ENCODE measurements around the gene CRYBB1.
"Not testable (repeated sequence)": the region's sequence is repeated elsewhere in the genome, so short reads cannot be mapped to it uniquely, and the experiment has no call there.

CRYBB1 gene

DNA sequence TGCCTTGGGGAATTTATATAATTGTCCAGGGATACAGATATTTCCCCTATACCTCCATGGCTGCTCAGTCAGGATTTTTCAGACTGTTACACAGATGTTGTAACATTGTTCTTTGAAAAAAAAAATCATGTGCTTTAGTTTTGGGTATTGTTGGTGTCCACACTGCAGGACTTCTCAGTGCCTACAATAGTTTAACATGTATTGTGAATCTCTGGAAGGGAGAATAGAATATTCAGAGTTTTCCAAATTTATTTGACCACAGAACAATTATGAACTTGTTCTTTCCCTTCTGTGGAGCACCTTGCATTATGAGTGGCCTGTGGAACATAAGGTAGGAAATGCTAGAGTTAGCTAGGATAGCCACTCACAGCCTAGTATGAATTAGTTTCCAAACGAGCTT, 18.5 kb upstream of the CRYBB1 start:
- DNase-seq (ENCODE audit: low read depth in 2 of 2) = no peak

DNA sequence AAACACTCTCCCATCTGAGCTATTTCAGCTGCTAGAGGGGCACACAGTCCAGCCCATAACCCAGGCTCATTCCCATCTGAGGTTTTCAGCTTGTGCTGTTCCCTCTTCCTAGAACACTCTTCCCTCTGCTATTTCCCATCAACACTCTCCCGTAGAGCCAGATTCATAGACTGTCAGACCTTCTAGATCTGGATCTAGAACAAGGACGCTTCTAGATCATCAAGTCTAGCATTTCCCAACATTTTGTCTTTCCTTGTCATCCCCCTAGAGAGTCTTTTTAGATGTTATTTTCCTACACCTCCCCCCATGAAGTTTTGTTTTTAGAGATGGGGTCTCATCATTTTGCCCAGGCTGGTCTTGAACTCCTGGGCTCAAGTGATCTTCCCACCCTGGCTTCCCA, 17.3 kb upstream of the CRYBB1 start:
- no peak for DNase-seq (ENCODE audit: low read depth in 2 of 2)

DNA sequence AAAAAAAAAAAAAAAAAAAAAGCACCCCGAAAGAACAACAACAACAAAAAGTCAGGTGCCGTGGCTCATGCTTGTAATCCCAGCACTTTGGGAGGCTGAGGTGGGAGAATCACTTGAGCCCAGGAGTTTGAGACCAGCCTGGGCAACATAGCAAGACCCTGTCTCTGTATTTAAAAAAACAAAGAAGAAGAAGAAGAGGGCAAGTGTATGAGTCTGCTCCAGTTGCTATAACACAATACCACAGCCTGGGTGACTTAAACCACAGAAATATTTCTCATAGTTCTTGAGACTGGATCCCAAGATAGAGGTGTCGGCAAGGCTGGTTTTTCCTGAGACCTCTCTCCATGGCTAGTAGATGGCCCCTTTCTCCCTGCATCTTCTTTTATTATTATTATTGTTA, 16.4 kb upstream of the CRYBB1 start:
- DNase-seq (ENCODE audit: low read depth in 2 of 2) = no peak

DNA sequence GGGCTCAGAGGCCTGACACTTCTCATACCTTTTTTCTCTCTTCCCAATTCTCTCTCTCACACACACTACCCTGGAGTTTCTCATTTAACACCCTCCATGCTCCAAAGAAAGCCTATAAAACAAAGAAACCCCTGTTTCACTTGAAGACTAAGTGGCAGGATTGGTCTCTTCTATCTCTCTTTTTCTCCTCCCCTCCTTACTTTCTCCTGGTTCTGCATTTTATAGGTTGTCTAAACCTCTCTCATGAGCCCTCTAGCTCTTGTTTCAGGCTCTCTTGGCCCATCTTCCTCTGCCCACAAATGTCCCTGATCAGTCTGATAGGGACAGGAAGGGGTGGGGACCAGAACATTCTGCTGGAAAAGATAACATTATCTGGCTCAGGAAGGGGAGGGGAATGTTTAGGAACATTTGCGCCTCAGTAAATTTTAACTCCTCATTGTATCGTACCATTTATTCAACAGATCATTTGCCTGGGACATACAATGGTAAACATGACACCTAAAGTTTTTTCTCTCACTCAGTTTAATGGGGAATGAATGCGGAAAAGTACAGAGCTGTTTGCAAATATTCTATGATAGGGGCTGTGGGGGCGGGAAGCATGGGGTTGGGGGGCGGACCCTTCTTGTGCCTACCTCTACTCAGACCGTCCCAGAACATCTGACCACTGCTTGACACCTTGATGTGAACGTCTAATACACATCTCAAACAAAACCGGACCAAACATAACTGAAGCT, 14.8 kb upstream of the CRYBB1 start:
- DNase-seq (ENCODE audit: low read depth in 2 of 2) = no peak

DNA sequence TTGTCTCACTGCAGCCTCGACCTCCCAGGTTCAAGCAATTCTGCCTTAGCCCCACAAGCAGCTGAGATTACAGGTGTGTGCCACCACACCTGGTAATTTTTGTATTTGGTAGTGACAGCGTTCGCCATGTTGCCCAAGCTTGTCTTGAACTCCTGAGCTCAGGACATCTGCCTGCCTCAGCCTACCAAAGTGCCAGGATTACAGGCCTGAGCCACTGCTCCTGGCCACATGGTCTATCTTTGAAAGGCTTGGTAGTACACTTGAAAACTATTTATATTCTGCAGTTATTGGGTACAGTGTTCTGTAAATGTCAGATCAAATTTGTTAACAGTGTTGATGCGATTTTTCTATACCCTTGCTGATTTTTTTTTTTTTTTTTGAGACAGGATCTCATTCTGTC, 13.5 kb upstream of the CRYBB1 start:
- DNase-seq (ENCODE audit: low read depth in 2 of 2) = no peak

DNA sequence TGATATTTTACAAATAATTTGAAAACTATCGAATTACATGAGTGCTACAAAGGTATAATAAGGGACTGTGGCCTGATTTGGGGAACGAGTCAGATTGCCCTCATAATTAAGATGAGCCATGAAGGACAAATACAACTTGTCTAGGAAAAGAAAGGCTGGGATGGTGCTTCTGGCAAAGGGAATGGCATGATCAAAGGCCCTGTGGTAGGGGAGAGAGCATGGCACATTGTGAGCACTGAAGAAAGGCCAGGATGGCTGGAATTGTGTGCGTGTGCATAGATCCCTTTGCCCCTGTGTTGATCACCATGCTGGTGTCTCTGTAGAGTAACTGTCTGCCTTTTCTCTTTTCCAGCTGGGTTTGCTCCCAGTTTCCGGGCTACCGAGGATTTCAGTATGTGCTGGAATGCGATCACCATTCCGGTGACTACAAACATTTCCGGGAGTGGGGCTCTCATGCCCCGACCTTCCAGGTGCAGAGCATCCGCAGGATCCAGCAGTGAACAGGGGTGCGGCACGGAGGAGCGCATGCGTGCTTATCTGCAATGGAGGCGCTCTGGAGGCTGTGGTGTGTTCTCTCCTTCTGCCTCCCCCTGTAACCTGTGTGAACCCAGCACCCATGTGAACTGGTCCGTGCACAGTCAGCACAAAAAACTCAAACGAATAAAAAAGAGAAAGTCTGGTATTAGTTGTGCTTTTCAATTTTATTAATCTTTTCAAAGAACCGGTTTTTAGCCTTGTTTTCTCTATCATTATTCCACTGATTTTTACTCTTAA, 12.3 kb upstream of the CRYBB1 start:
- DNase-seq (ENCODE audit: low read depth in 2 of 2) = no peak

DNA sequence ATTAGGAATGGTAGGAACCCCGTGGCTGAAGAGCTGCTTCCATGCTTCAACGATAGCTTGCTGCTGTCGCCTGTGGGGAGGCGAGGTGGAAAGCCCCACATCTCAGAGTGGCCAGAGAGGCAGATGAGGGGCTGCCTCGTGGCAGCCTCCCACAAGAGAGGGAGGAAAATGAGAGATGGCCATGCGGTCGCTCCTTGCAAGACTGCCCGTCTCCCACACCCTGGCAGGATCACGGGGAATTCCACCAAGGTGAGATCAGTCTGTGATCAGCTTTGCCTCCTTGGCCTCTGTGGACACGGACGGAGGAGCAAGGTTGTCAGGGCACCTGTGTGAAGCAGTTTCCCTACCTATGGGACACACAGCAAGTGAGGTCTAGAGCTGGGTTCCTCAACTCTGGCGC, 7.0 kb upstream of the CRYBB1 start:
- DNase-seq (ENCODE audit: low read depth in 2 of 2) = no peak

DNA sequence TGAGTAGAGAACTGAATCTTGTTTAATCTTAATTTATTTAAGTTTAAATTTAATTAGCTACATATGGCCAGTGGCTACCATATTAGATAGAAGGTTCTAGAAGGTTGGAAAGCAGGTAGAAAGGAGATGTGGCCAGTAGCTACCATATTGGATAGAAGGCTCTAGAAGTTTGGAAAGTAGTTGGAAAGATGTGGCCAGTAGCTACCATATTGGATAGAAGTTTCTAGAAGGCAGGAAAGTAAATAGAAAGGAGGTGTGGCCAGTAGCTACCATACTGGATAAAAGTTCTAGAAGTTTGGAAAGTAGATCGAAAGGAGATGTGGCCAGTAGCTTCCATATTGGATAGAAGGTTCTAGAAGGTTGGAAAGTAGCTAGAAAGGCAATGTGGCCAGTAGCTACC, 6.2 kb upstream of the CRYBB1 start:
- DNase-seq (ENCODE audit: low read depth in 2 of 2) = no peak

DNA sequence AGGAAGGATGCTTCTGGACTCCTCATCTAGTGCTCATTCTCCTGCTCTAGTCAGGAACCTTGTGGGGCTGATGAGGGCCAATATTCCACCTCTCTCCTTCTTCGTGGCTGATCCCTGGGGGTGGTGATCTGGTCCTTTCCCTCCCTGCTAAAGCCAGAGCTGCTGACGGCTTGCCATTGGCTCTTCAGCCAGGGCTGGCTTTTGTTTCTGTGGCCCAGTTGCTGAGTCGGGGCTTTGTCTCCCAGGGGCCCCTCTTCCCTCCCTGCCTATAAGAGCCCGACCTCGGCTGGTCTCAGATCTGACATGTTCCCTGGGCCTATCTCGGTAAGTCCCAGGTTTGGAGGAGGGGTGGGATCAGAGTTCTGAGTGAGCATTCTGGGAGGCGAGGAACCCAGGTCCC, 3.8 kb upstream of the CRYBB1 start, which contains the start of gene CRYBA4:
CRYBA4 (plus strand) TSS at position 301 of the 400 bp plus-strand sequence. CDS start 634 bp downstream, outside the sequence.
- DNase-seq (ENCODE audit: low read depth in 2 of 2) = no peak

DNA sequence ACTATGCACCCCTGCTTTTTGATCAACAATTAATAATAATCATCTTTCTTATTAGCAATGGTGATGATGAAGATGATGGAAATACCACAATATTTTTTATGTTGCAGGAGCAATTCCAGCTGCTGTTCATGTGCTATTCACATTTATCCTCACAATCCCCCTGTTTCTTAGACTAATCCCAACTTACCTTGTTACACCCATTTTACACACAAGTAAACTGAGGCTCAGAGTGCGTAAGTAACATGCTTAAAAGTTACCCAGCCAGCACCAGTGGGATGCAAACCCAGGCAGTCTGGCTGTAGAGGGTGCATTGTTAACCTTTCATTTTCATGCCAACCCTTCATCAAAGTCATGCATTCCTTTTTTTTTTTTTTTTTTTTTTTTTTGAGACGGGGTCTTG, 2.4 kb upstream of the CRYBB1 start:
- no peak for DNase-seq (ENCODE audit: low read depth in 2 of 2)

DNA sequence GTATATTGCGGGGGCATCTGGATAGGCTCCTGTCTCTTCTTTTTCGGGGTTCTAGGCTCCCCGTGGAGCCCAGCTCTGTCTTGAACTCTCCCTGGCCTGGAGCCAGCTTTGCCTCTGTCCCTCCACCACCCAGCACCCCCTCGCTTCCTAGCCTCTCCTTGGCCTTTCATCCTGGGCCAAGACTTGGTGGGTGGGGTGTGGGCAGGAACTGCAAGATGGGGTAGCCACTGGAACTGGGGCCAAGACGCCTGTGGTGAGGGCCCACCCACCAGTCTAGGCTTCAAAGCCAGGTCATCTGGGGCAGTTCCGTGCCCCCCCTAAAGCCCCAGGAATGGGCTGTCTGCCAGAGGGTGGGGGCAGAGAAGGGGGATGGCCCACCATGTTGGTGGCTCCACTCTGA, 1.7 kb upstream of the CRYBB1 start:
- no peak for DNase-seq (ENCODE audit: low read depth in 2 of 2)

DNA sequence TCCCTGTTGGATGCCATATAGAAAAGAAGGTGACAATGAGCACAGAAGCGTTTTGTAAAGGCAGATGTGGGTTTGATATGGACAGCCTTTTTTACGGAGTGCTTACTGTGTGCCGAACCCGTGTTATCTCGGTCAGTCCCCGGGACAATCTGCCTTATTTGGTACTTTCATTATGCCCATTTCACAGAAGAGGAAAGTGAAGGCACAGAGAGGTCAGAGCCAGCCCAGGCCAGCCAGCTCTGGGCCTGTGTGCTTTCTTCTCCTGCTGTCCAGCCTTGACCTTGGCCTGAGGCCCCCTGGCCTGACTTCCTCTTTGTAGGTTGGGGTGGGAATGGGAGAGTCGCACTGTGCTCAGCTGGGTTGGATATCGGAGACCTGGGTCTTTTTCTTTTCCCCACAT, 628 bp upstream of the CRYBB1 start:
- no peak for DNase-seq (ENCODE audit: low read depth in 2 of 2)

DNA sequence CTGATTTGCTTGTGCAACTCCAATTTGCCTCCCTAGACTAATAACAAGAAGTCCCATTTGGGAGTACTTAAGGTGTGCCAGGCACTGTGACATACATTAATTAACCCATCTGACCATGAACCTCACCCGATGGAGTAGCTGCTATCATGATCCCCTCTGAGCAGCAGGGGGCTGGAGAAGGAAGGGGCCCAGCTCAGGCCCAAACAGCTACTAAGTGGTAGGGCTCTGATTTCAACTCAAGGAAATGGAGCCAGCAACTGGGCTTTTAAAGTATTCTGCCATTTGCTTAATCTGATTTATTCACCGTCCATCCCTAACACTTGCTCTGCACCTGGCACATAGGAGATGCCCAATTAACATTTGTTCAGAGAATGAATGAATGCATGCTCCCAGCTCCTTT, 1.2 kb downstream of the CRYBB1 start:
- no peak for DNase-seq (ENCODE audit: low read depth in 2 of 2)

DNA sequence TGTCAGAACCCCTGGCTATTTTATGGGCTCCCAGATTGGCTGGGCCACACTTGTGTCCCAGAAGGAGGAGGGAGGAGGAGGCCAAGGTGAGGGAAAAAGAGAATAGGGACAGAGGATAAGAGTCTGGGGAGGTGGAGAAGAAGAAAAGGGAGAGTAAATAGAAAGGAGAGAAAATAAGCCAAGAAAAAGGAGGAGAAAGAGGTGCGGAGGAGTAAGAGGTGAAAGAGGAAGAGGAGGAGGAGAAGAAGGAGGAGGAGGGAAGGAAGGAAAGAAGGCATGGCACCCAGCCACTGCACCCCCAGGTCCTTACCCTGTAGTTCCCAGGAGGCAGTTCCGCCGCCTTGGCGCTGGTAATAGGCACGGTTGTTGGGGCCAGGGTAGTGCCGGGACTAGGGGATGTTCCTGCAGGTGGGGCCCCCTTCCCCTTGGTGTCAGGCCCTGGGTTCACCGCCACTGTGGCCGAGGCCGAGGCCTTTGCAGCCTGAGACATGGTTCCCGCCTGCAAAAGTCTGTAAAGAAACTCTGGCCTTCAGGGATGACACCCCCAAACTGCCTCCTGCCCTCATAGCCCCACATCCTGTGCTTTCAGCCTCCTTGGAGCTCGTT, 1.9 kb downstream of the CRYBB1 start:
- no peak for DNase-seq (ENCODE audit: low read depth in 2 of 2)

DNA sequence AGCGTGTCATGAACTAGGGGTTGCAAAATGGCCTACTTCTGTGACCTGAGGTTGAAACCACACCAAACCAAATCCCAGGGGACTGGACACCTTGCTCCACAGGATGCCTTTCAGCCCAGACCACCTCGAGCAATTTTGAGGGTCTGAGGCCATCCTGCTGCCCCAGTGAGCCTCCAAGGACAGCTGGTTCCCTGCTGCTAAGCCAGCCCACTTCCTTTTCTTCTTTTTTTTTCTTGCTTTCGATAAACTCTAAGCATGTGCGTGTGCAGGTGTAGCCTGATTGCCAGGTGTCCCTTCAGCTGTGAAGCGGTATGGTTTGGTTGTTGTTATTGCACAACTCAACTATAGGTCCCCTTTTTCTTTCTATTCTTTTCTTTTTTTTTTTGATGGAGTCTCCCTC, 2.7 kb downstream of the CRYBB1 start:
- DNase-seq (ENCODE audit: low read depth in 2 of 2) = no peak

DNA sequence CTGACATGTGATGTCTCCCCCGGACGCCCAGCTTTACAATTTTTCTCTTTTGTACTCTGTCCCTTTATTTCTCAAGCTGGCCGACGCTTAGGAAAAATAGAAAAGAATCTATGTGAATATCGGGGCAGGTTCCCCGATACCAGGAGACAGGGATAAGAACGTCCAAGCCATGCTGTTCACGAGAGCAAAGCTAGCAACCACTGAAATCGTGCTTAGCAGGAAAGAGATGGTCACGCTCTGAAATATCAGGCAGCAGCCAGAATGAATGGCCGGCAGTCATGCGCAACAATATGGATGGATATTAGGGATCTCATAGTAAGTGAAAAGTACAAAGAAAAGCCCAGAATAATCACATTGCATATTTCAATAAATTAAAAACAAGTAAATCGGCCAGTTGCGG, 3.5 kb downstream of the CRYBB1 start:
- DNase-seq (ENCODE audit: low read depth in 2 of 2) = no peak

DNA sequence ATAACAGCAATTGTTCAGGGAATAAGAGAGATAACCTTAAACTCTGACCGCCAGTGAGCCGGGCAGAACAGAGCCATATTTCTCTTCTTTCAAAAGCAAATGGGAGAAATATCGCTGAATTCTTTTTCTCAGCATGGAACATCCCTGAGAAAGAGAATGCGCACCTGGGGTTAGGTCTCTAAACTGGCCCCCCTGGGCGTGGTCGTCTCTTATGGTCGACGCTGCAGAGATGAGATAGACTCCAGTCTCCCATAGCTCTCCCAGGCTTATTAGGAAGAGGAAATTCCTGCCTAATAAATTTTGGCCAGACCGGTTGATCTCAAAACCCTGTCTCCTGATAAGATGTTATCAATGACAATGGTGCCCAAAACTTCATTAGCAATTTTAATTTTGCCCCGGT, 4.1 kb downstream of the CRYBB1 start:
- DNase-seq (ENCODE audit: low read depth in 2 of 2) = not testable (repeated sequence)

DNA sequence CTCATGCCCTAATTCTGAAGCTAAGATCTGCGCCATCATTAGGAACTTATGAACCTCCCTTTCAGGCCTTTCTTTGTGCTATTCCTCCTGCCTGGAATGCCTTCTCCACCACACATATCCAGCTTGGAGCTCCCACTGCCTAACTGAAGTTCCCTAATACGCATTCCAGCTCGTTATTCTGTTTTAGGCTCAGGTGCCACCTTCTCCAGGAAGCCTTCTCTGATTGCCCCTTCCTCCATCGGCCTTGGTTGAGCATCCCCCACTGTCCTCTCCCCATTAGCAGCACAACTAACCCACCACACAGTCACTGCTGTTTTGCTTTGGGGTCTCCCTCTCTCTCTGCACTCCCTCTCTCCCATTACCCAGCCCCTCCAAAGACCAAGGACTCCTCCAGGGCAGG, 5.2 kb downstream of the CRYBB1 start:
- no peak for DNase-seq (ENCODE audit: low read depth in 2 of 2)

DNA sequence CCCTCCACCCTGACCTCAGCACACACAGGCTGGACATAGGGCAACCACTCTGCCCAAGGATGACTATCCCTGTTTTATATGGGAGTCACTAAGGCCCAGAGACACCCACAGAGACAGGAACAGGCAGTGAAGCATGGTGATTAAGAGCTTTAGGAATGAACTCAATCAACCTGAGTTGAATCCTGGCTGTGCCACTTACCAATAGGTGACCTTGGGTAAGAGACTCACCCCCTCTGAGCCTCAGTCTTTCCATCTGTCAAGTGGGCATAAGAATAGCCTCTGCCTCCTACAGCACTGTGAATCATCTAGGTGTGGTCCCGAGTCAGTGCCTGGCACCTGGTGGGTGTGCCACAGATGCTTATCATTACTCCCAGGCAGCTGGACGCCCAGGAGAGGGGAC, 6.8 kb downstream of the CRYBB1 start:
- no peak for DNase-seq (ENCODE audit: low read depth in 2 of 2)

DNA sequence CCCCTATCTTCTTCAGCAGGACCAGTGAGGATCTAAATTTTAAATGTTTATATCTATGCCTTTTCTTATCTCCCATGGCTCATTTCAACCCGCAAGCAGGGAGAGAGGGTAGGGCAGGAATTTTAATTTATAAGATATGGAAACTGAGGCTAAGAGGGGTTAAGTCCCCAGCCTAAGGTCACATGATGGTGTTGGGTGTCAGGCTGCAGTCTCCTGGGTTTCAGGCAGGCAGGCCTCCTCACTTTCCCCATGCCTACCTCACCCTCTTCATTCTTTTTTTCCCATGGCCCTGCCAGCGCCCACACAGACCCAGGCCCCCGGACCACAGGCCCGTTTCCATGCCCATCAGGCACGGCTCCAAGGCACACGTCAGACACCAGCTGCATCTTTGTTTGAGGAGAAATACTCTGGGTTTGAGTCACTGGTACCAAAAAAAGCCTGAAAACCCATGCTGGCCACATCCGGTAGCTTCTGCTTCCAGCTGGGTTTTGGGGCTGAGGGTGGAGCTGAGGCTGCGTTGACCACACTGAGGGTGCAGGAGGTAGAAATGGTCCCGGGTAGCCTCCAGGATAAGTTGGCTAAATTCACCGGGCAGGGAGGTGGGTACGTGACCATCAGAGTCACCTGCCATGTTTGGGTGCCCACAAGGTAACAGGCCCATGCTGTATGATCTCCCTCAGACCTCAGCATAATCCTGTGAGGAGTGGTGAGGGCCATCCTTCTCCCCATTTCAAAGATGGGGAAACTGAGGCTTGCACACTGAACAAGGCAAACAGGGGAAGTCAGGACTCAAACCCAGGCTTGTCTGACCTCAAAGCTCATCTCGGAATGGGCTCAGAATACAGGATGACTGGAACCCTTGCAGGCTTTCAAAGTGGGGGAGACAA, 7.5 kb downstream of the CRYBB1 start:
- DNase-seq (ENCODE audit: low read depth in 2 of 2) = peak; percentile 40 to 50

DNA sequence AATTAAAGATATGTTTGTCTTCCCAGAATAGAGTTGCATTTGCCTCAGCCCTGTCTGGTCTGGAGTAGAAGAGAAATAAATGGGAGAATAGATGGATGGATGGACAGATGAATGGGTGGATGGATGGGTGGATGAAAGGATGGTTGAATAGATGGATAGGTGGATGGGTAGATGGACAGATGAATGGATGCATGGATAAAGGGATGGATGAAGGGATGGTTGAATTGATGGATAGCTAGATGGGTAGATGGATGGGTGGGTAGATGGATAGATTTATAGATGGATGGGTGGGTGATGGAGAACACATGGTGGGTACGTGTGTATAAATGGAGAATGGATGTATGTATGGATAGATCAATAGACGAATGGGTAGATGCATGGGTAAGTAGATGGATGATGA, 8.5 kb downstream of the CRYBB1 start:
- no peak for DNase-seq (ENCODE audit: low read depth in 2 of 2)

DNA sequence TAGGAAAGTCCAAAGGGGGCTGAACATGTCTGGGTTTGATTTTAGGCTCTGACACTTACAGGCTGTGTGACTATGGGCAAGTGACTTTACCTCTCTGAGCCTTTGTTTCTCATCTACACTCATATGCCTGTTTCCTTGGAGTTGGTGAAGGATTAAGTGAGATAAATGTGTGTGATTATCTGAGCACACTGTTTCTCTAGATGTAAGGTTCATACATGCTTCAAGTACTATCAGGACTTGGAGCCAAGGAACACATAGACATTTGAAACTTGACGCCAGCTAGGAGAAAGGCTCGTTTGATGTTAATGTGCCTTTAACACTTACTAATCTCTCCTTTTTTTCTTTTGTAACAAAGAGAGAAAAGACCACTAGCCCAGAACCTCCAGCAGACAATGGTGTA, 9.7 kb downstream of the CRYBB1 start:
- no peak for DNase-seq (ENCODE audit: low read depth in 2 of 2)
